Measurements from ENCODE around the gene CTU1. TPM values are rescaled to one million over a fixed set of nuclear protein-coding genes. Genes with fewer than 3 reads are reported as not detected.

CTU1 gene
- total RNA-seq, 6 experiments from 2014 or later, result 3.3 to 6.4 (median 3.9) TPM

- Histone ChIP-seq H3K27ac (peak overlapping the region in 2 of 3 donors; percentile 43 to 54), H3K4me1 (no peaks in the 10 kb centered on the region), H3K4me3 (no peak overlapping the region), H3K36me3 (no peaks in the 10 kb centered on the region), H3K9me3 (no peaks in the 10 kb centered on the region), H3K27me3 (no peaks in the 10 kb centered on the region)
- TF ChIP-seq POLR2A (IDR thresholded peaks at IDR 0.05) (no peak), CTCF (IDR thresholded peaks at IDR 0.05) (no peak)
- peak in 1 of 3 donors; percentile 52 for DNase-seq
- 22% methylated on average over 12 of the region's 12 CpGs for WGBS (ENCODE audit: insufficient coverage, low coverage, low lambda C conversion rate, missing lambda C conversion rate)
- peak; percentile 25 to 48 (median 34) for ATAC-seq
- intact Hi-C loops (cut with DNase I), result no loop called here
Observed at GRCh38 chr19:51136851-51137551, 28.8 kb upstream of the CTU1 start.

DNA sequence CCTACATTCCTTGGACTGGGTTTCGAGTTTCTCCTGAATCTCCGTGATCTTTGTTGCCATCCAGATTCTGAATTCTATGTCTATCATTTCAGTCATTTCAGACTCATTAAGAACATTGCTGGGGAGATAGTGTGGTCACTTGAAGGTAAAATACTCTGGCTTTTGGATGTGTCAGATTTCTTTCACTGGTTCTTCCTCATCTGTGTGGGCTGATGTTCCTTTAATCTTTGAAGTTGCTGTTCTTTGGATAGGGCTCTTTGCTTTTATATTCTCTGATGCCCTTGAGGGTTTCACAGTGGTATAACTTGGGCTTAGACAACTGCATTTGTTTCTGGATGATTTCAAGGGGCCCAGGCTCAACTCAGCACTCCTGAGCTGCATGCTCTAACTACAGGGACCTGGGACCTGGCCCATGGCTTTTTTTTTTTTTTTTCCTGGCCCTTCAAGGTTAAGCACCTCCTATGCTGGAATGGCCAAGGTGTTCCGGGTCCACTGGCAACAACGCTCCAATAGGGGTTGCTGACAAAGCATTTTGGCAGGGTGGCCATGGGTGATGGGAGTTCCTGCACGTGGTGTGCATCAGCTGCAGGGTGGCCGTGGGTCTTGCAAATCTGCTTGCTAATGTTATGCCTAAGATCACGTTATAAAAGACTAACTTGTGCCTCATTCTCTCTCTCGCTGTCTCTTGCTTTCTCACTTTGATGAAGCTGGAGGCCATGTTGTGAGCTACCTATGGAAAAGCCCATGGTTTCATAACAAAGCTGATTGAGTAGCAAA lies 28.0 kb upstream of the CTU1 start:
- no peaks in the 10 kb centered on the region for H3K27me3 ChIP-seq
- no peaks in the 10 kb centered on the region for H3K4me1 ChIP-seq
- intact Hi-C loops (cut with DNase I), result no loop called here
- no peaks in the 10 kb centered on the region for H3K36me3 ChIP-seq
- DNase-seq (peak in 1 of 3 donors; percentile 41), ATAC-seq (no peak)
- peak overlapping the region in 2 of 3 donors; percentile 43 to 54 for H3K27ac ChIP-seq
- no peaks in the 10 kb centered on the region for H3K9me3 ChIP-seq
- WGBS (ENCODE audit: insufficient coverage, low coverage, low lambda C conversion rate, missing lambda C conversion rate), result 36% methylated on average over 6 of the region's 8 CpGs
- H3K4me3 ChIP-seq, result no peak overlapping the region
- no peak for TF ChIP-seq POLR2A (IDR thresholded peaks at IDR 0.05)
- TF ChIP-seq CTCF (IDR thresholded peaks at IDR 0.05), result no peak

GRCh38 chr19:51135004-51135403 lies 26.8 kb upstream of the CTU1 start:
- intact Hi-C loops (cut with DNase I), result no loop called here
- WGBS (ENCODE audit: insufficient coverage, low coverage, low lambda C conversion rate, missing lambda C conversion rate), result 57% methylated on average over 5 of the region's 5 CpGs
- TF ChIP-seq CTCF (IDR thresholded peaks at IDR 0.05) (no peak), POLR2A (IDR thresholded peaks at IDR 0.05) (no peak)
- Histone ChIP-seq H3K4me1 (no peaks in the 10 kb centered on the region), H3K27me3 (no peaks in the 10 kb centered on the region), H3K9me3 (no peaks in the 10 kb centered on the region), H3K36me3 (no peaks in the 10 kb centered on the region), H3K27ac (no peak overlapping the region), H3K4me3 (no peak overlapping the region)
- no peak for DNase-seq
- ATAC-seq, result no peak

GRCh38 chr19:51131780-51132680 lies 23.8 kb upstream of the CTU1 start:
- peak; percentile 49 to 67 (median 56) for ATAC-seq
- Histone ChIP-seq H3K9me3 (no peaks in the 10 kb centered on the region), H3K36me3 (no peaks in the 10 kb centered on the region), H3K27me3 (no peaks in the 10 kb centered on the region), H3K4me3 (no peak overlapping the region), H3K27ac (peak overlapping the region; percentile 18 to 47 (median 21)), H3K4me1 (no peaks in the 10 kb centered on the region)
- DNase-seq, result peak in 2 of 3 donors; percentile 60 to 68
- TF ChIP-seq CTCF (IDR thresholded peaks at IDR 0.05) (no peak), POLR2A (IDR thresholded peaks at IDR 0.05) (no peak)
- WGBS (ENCODE audit: insufficient coverage, low coverage, low lambda C conversion rate, missing lambda C conversion rate), result 41% methylated on average over 22 of the region's 24 CpGs
- intact Hi-C loops (cut with DNase I), result no loop called here
